HG03558 (cell line): ENCODE results near the gene PLA2G6.

Source experiments
- ATAC-seq: cut with Tn5 transposase; IDR thresholded peaks from one replicate; pipeline ENCODE4 v1.9.1; 2021; ENCODE audit warnings: moderate number of reproducible peaks; ENCODE audit not compliant: unreplicated experiment; ENCODE audit errors: extremely low read depth

Gene PLA2G6

GRCh38 chr22:38214302-38215056 is 32.8 kb upstream of the PLA2G6 start:
- ATAC-seq: no peak

GRCh38 chr22:38213990-38214301 is 32.3 kb upstream of the PLA2G6 start:
- ATAC-seq: no peak

GRCh38 chr22:38213319-38213989 is 31.8 kb upstream of the PLA2G6 start:
- no peak for ATAC-seq

GRCh38 chr22:38212442-38212841 is 30.8 kb upstream of the PLA2G6 start:
- no peak for ATAC-seq

GRCh38 chr22:38211556-38211955 is 29.9 kb upstream of the PLA2G6 start:
- no peak for ATAC-seq

GRCh38 chr22:38208551-38208968 is 26.9 kb upstream of the PLA2G6 start:
- no peak for ATAC-seq

GRCh38 chr22:38207898-38208432 is 26.3 kb upstream of the PLA2G6 start:
- no peak for ATAC-seq

- ATAC-seq: no peak
These were observed 23.9 kb upstream of the PLA2G6 start for GRCh38 chr22:38205261-38206128.

GRCh38 chr22:38204784-38205183 is 23.2 kb upstream of the PLA2G6 start:
- ATAC-seq: no peak

- no peak for ATAC-seq
These were observed 22.4 kb upstream of the PLA2G6 start for GRCh38 chr22:38203855-38204514.

- no peak for ATAC-seq
These were observed 21.6 kb upstream of the PLA2G6 start for GRCh38 chr22:38203090-38203810.

GRCh38 chr22:38202437-38203089 is 20.9 kb upstream of the PLA2G6 start:
- ATAC-seq: no peak

- ATAC-seq: no peak
These were observed 20.2 kb upstream of the PLA2G6 start, which contains the start of gene MAFF for GRCh38 chr22:38201711-38202436. MAFF (plus strand) TSS chr22:38201994; CDS start chr22:38213854, 11,860 bp downstream.

GRCh38 chr22:38201371-38201710 is 19.7 kb upstream of the PLA2G6 start:
- no peak for ATAC-seq

GRCh38 chr22:38199826-38200559 is 18.4 kb upstream of the PLA2G6 start:
- no peak for ATAC-seq

- ATAC-seq: no peak
These were observed 15.3 kb upstream of the PLA2G6 start for GRCh38 chr22:38196791-38197419.

- ATAC-seq: no peak
These were observed 11.9 kb upstream of the PLA2G6 start for GRCh38 chr22:38193580-38193979.
